ENCODE data around the gene TRPV3. TPM values are rescaled to one million over a fixed set of nuclear protein-coding genes. Genes with fewer than 3 reads are reported as not detected.
"Not testable (repeated sequence)": the region's sequence is repeated elsewhere in the genome, so short reads cannot be mapped to it uniquely, and the experiment has no call there.

The TRPV3 gene
- total RNA-seq, 1 experiment from 2014 or later: 1.3 TPM

GRCh38 chr17:3526971-3527370, 30.6 kb downstream of the TRPV3 start:
- DNase-seq (ENCODE audit: low read depth): no peak

GRCh38 chr17:3526491-3526890, 31.1 kb downstream of the TRPV3 start:
- DNase-seq (ENCODE audit: low read depth): no peak

GRCh38 chr17:3524024-3524423, 33.6 kb downstream of the TRPV3 start:
- DNase-seq (ENCODE audit: low read depth): no peak

GRCh38 chr17:3519472-3519871, 38.1 kb downstream of the TRPV3 start:
- DNase-seq (ENCODE audit: low read depth): not testable (repeated sequence)

- DNase-seq (ENCODE audit: low read depth): no peak
Measured at GRCh38 chr17:3514873-3515272, 42.7 kb downstream of the TRPV3 start.

- DNase-seq (ENCODE audit: low read depth): not testable (repeated sequence)
Measured at GRCh38 chr17:3514167-3514566, 43.4 kb downstream of the TRPV3 start.

GRCh38 chr17:3513305-3514035, 44.1 kb downstream of the TRPV3 start:
- DNase-seq (ENCODE audit: low read depth): no peak

GRCh38 chr17:3512505-3513171, 45.0 kb downstream of the TRPV3 start:
- DNase-seq (ENCODE audit: low read depth): peak; percentile 18

- no peak for DNase-seq (ENCODE audit: low read depth)
Measured at GRCh38 chr17:3511852-3512504, 45.6 kb downstream of the TRPV3 start.

- DNase-seq (ENCODE audit: low read depth): no peak
Measured at GRCh38 chr17:3510090-3510489, 47.5 kb downstream of the TRPV3 start.

- DNase-seq (ENCODE audit: low read depth): no peak
Measured at GRCh38 chr17:3507869-3508268, 49.7 kb downstream of the TRPV3 start.

GRCh38 chr17:3507071-3507470, 50.5 kb downstream of the TRPV3 start:
- DNase-seq (ENCODE audit: low read depth): no peak

GRCh38 chr17:3506054-3506453, 51.6 kb downstream of the TRPV3 start:
- no peak for DNase-seq (ENCODE audit: low read depth)

GRCh38 chr17:3505008-3505407, 52.6 kb downstream of the TRPV3 start:
- DNase-seq (ENCODE audit: low read depth): no peak

- DNase-seq (ENCODE audit: low read depth): no peak
Measured at GRCh38 chr17:3503285-3503684, 54.3 kb downstream of the TRPV3 start.

- DNase-seq (ENCODE audit: low read depth): no peak
Measured at GRCh38 chr17:3502466-3502865, 55.1 kb downstream of the TRPV3 start.

GRCh38 chr17:3501344-3501743, 56.3 kb downstream of the TRPV3 start:
- no peak for DNase-seq (ENCODE audit: low read depth)

GRCh38 chr17:3497101-3497500, 60.5 kb downstream of the TRPV3 start:
- no peak for DNase-seq (ENCODE audit: low read depth)

- DNase-seq (ENCODE audit: low read depth): no peak
Measured at GRCh38 chr17:3485481-3486068, 72.0 kb downstream of the TRPV3 start.

GRCh38 chr17:3482852-3483251, 74.8 kb downstream of the TRPV3 start:
- no peak for DNase-seq (ENCODE audit: low read depth)

GRCh38 chr17:3479988-3480387, 77.6 kb downstream of the TRPV3 start:
- DNase-seq (ENCODE audit: low read depth): no peak
